ENCODE data around the gene IRF2BPL. TPM values are rescaled to one million over a fixed set of nuclear protein-coding genes. Genes with fewer than 3 reads are reported as not detected.
A peak's percentile ranks its signal among the peaks of the same experiment; 100 is the strongest.

IRF2BPL gene
- total and polyA plus RNA-seq, 2 of the 4 experiments (the other 2 are of a cell fraction) = 6.3 to 14.5 TPM

DNA sequence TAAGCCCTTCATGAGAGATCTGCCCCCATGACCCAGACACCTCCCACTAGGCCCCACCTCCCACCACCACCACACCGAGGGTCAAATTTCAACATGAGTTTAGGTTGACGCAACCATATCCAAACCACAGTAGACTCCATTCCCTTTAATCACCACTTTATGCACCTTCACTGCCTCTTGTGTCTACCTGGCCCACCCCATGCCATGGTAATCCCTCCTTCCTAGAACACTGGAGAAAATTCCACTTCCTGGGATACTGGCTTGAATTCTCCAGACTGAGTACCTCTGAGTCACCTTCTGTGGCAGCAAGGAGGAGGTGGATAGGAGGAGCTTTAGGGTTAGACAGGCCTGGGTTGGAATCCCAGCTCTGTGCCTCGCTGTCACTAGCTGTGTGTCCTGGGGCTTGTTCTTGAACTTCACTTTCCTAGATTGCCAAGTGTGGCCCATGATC is 43.5 kb upstream of the IRF2BPL start:
- 67% methylated on average over 1 of the region's 3 CpGs; no CpG with 5 or more reads in 1 of the 2 experiments for WGBS, 2 experiments (ENCODE audit: extremely low coverage in 2 of 2, insufficient read length in 1 of 2)
- Histone ChIP-seq H3K56ac (ENCODE audit: extremely low read depth, insufficient read depth, low read length) (no peak overlapping the region), H4K20me1 (ENCODE audit: insufficient read depth, low read length) (no peaks in the 10 kb centered on the region), H3K9me1 (ENCODE audit: insufficient read depth, low read length) (0 out of 2 replicates have a peak, but pooled peaks cover 4% of the 10 kb centered on the region), H3K4me2 (ENCODE audit: low read depth, low read length) (no peak overlapping the region), H4K8ac (ENCODE audit: low read depth in 2 of 2, low read length in 2 of 2) (no peak overlapping the region), H2AFZ (replicated peaks; ENCODE audit: low read length, poor library complexity) (no peak overlapping the region), H3K18ac (ENCODE audit: low read depth, low read length) (no peak overlapping the region), H3K14ac (replicated peaks; ENCODE audit: low read depth, low read length) (no peak overlapping the region), H3K23ac (ENCODE audit: low read depth, low read length) (no peak overlapping the region), H4K91ac (ENCODE audit: insufficient read depth, low read depth, low read length) (no peak overlapping the region), H3K27ac (ENCODE audit: insufficient read depth, low read length) (no peak overlapping the region), H2BK20ac (ENCODE audit: low read depth, low read length) (no peak overlapping the region), H3K27me3 (ENCODE audit: control insufficient read depth, insufficient read depth, low read length) (no peaks in the 10 kb centered on the region), H3K9me3 (ENCODE audit: control insufficient read depth, insufficient read depth, low read length) (no peaks in the 10 kb centered on the region), H3K9ac (ENCODE audit: low read depth, low read length) (no peak overlapping the region), H3K79me1 (ENCODE audit: low read depth in 1 of 2, low read length in 2 of 2) (no peaks in the 10 kb centered on the region), H3K4ac (ENCODE audit: low read depth, low read length) (no peak overlapping the region), H2BK120ac (ENCODE audit: low read depth, low read length) (no peak overlapping the region), H3K4me3 (ENCODE audit: insufficient read depth, low read depth, low read length) (no peak overlapping the region), H2BK15ac (ENCODE audit: low read depth, low read length) (no peak overlapping the region), H2AK9ac (replicated peaks; ENCODE audit: low read depth, low read length, poor library complexity) (no peak overlapping the region), H3K36me3 (ENCODE audit: control insufficient read depth, insufficient read depth, low read length) (no peaks in the 10 kb centered on the region), H2AK5ac (ENCODE audit: low read depth, low read length) (no peak overlapping the region), H4K5ac (ENCODE audit: low read depth, low read length) (no peak overlapping the region), H3K4me1 (ENCODE audit: control insufficient read depth, insufficient read depth, low read length) (peaks cover 1% of the 10 kb centered on the region), H2BK5ac (ENCODE audit: low read depth, low read length, poor library complexity, severe bottlenecking) (no peak overlapping the region)
- in situ Hi-C loops (cut with MboI; ENCODE audit: low sequenced_read_pairs) (loop anchor here (25.0 kb wide), 1 partner anchor 1085 kb away; the partner anchor contains the start of genes IFT43 and TGFB3), intact Hi-C loops (cut with micrococcal nuclease) (loop anchor here (2.0 kb wide), 1 partner anchor 23 kb away; no protein-coding TSS in a partner anchor), dilution Hi-C loops (cut with HindIII; ENCODE audit: low sequenced_read_pairs, unreplicated experiment) (no loop called here)
- ATAC-seq (ENCODE audit: low read depth) (no peak), DNase-seq (peak; percentile 39)
- no TSS peak for BruUV-seq (replicated peaks)
- ChIA-PET CTCF (interaction anchor here (1.4 to 6.0 kb wide), 4 partner anchors 8 to 198 kb away, joined by 3 to 111 read pairs (median 8); no protein-coding TSS in a partner anchor), POLR2A (ENCODE audit: unreplicated experiment) (no interaction called here)
- TF ChIP-seq CHD1 (IDR thresholded peaks at IDR 0.05; ENCODE audit: low read depth, low read length) (no peak), MAZ (IDR thresholded peaks at IDR 0.05; ENCODE audit: borderline replicate concordance, low read depth, low read length) (no peak), NFE2L2 (IDR thresholded peaks at IDR 0.05; ENCODE audit: low read depth, low read length) (no peak), RFX5 (IDR thresholded peaks at IDR 0.05; ENCODE audit: low read depth, low read length) (no peak), RCOR1 (IDR thresholded peaks at IDR 0.05; ENCODE audit: insufficient replicate concordance, low read length) (no peak), MXI1 (IDR thresholded peaks at IDR 0.05; ENCODE audit: borderline replicate concordance, low read depth, low read length) (no peak), FOS (IDR thresholded peaks at IDR 0.05; ENCODE audit: low read depth, low read length) (no peak), BHLHE40 (IDR thresholded peaks at IDR 0.05; ENCODE audit: low read depth, low read length) (no peak), CEBPB (IDR thresholded peaks at IDR 0.05; ENCODE audit: low read depth, low read length) (no peak; the same call in 1 of the 2 replicates), SMC3 (IDR thresholded peaks at IDR 0.05; ENCODE audit: low read depth, low read length) (no peak), MAFK (IDR thresholded peaks at IDR 0.05; ENCODE audit: low read depth, low read length) (no peak), POLR2A (IDR thresholded peaks at IDR 0.05; ENCODE audit: low read depth, low read length) (no peak), RAD21 (IDR thresholded peaks at IDR 0.05; ENCODE audit: low read length) (no peak)
- TF ChIP-seq, protein P1, sequence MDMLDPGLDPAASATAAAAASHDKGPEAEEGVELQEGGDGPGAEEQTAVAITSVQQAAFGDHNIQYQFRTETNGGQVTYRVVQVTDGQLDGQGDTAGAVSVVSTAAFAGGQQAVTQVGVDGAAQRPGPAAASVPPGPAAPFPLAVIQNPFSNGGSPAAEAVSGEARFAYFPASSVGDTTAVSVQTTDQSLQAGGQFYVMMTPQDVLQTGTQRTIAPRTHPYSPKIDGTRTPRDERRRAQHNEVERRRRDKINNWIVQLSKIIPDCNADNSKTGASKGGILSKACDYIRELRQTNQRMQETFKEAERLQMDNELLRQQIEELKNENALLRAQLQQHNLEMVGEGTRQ (IDR thresholded peaks at IDR 0.05; ENCODE audit: low read depth, low read length) = no peak
- TF ChIP-seq, protein P2, sequence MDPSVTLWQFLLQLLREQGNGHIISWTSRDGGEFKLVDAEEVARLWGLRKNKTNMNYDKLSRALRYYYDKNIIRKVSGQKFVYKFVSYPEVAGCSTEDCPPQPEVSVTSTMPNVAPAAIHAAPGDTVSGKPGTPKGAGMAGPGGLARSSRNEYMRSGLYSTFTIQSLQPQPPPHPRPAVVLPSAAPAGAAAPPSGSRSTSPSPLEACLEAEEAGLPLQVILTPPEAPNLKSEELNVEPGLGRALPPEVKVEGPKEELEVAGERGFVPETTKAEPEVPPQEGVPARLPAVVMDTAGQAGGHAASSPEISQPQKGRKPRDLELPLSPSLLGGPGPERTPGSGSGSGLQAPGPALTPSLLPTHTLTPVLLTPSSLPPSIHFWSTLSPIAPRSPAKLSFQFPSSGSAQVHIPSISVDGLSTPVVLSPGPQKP (IDR thresholded peaks at IDR 0.05; ENCODE audit: borderline replicate concordance, low read depth, low read length) = no peak
- TF ChIP-seq, protein P3, sequence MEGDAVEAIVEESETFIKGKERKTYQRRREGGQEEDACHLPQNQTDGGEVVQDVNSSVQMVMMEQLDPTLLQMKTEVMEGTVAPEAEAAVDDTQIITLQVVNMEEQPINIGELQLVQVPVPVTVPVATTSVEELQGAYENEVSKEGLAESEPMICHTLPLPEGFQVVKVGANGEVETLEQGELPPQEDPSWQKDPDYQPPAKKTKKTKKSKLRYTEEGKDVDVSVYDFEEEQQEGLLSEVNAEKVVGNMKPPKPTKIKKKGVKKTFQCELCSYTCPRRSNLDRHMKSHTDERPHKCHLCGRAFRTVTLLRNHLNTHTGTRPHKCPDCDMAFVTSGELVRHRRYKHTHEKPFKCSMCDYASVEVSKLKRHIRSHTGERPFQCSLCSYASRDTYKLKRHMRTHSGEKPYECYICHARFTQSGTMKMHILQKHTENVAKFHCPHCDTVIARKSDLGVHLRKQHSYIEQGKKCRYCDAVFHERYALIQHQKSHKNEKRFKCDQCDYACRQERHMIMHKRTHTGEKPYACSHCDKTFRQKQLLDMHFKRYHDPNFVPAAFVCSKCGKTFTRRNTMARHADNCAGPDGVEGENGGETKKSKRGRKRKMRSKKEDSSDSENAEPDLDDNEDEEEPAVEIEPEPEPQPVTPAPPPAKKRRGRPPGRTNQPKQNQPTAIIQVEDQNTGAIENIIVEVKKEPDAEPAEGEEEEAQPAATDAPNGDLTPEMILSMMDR (conservative IDR thresholded peaks at IDR 0.05; ENCODE audit: low read depth, low read length) = no peak

Measured in IMR-90 (cell line).